Measurements from ENCODE around the gene PHC2. TPM values are rescaled to one million over a fixed set of nuclear protein-coding genes. Genes with fewer than 3 reads are reported as not detected.
A peak's percentile ranks its signal among the peaks of the same experiment; 100 is the strongest.

The PHC2 gene
- total RNA-seq, 1 donor from 2014 or later, result 287 TPM

GRCh38 chr1:33367485-33368405, 63.1 kb downstream of the PHC2 start:
- peaks cover 63% of the 10 kb centered on the region for H3K4me1 Mint-ChIP-seq (ENCODE audit: low read depth, unreplicated experiment)
- H3K4me3 Mint-ChIP-seq (ENCODE audit: unreplicated experiment), result no peak overlapping the region
- TF ChIP-seq CTCF (IDR thresholded peaks at IDR 0.05; ENCODE audit: partially characterized antibody, unreplicated experiment), result peak; percentile 96
- DNase-seq, result peak; percentile 93
- peak overlapping the region; percentile 57 for H3K27ac Mint-ChIP-seq (ENCODE audit: unreplicated experiment)
- H3K36me3 Mint-ChIP-seq (ENCODE audit: unreplicated experiment), result no peaks in the 10 kb centered on the region
- H3K9me3 Mint-ChIP-seq (ENCODE audit: unreplicated experiment), result peaks cover 26% of the 10 kb centered on the region
- peaks cover 19% of the 10 kb centered on the region for H3K27me3 Mint-ChIP-seq (ENCODE audit: unreplicated experiment)

- Mint-ChIP-seq H3K4me1 (ENCODE audit: low read depth, unreplicated experiment) (peaks cover 69% of the 10 kb centered on the region), H3K36me3 (ENCODE audit: unreplicated experiment) (no peaks in the 10 kb centered on the region), H3K9me3 (ENCODE audit: unreplicated experiment) (peaks cover 33% of the 10 kb centered on the region), H3K27ac (ENCODE audit: unreplicated experiment) (peak overlapping the region; percentile 100), H3K27me3 (ENCODE audit: unreplicated experiment) (peaks cover 24% of the 10 kb centered on the region), H3K4me3 (ENCODE audit: unreplicated experiment) (no peak overlapping the region)
- no peak for DNase-seq
- TF ChIP-seq CTCF (IDR thresholded peaks at IDR 0.05; ENCODE audit: partially characterized antibody, unreplicated experiment), result no peak
Measured at GRCh38 chr1:33366762-33367484, 64.0 kb downstream of the PHC2 start.

GRCh38 chr1:33365560-33365997, 65.3 kb downstream of the PHC2 start:
- Mint-ChIP-seq H3K27me3 (ENCODE audit: unreplicated experiment) (peaks cover 24% of the 10 kb centered on the region), H3K27ac (ENCODE audit: unreplicated experiment) (peak overlapping the region; percentile 100), H3K4me3 (ENCODE audit: unreplicated experiment) (peak overlapping the region; percentile 57), H3K36me3 (ENCODE audit: unreplicated experiment) (no peaks in the 10 kb centered on the region), H3K4me1 (ENCODE audit: low read depth, unreplicated experiment) (peaks cover 74% of the 10 kb centered on the region), H3K9me3 (ENCODE audit: unreplicated experiment) (peaks cover 33% of the 10 kb centered on the region)
- DNase-seq, result no peak
- no peak for TF ChIP-seq CTCF (IDR thresholded peaks at IDR 0.05; ENCODE audit: partially characterized antibody, unreplicated experiment)

GRCh38 chr1:33364565-33364918, 66.4 kb downstream of the PHC2 start:
- peaks cover 4% of the 10 kb centered on the region for H3K36me3 Mint-ChIP-seq (ENCODE audit: unreplicated experiment)

More at GRCh38 chr1:33364565-33364918, 66.4 kb downstream of the PHC2 start:
- Mint-ChIP-seq H3K27ac (ENCODE audit: unreplicated experiment) (peak overlapping the region; percentile 100), H3K4me1 (ENCODE audit: low read depth, unreplicated experiment) (peaks cover 74% of the 10 kb centered on the region), H3K27me3 (ENCODE audit: unreplicated experiment) (peaks cover 24% of the 10 kb centered on the region), H3K4me3 (ENCODE audit: unreplicated experiment) (peak overlapping the region; percentile 88), H3K9me3 (ENCODE audit: unreplicated experiment) (peaks cover 34% of the 10 kb centered on the region)
- peak; percentile 58 for DNase-seq
- TF ChIP-seq CTCF (IDR thresholded peaks at IDR 0.05; ENCODE audit: partially characterized antibody, unreplicated experiment), result no peak

Data from glutamatergic neuron (in vitro differentiated cells).